Loucy (cell line): ENCODE measurements around the gene ATP8A2.

Experiments
- H2AFZ ChIP-seq: fragments of 200-600 bp; sonication (generic); 2 replicates; pipeline ENCODE4 v1.6.0; 2016; ENCODE audit warnings: antibody characterized with exemption, mild to moderate bottlenecking, low read length, moderate library complexity
- H3F3A ChIP-seq: fragments of 200-600 bp; 2 replicates; pipeline ENCODE4 v1.6.0; 2016; ENCODE audit warnings: antibody characterized with exemption, low read depth, mild to moderate bottlenecking
- H3K27me3 ChIP-seq: fragments of 200-600 bp; sonication (generic); 2 replicates; pipeline ENCODE4 v1.6.1; 2014; ENCODE audit warnings: low read length, mild to moderate bottlenecking; ENCODE audit not compliant: insufficient read depth, poor library complexity, severe bottlenecking
- H3K36me3 ChIP-seq: fragments of 200-600 bp; sonication (generic); 2 replicates; pipeline ENCODE4 v1.6.1; 2016; ENCODE audit warnings: low read length; ENCODE audit not compliant: insufficient read depth
- H3K4me1 ChIP-seq: fragments of 200-600 bp; sonication (generic); 2 replicates; pipeline ENCODE4 v1.5.1; 2014; ENCODE audit warnings: low read length, mild to moderate bottlenecking; ENCODE audit not compliant: insufficient read depth, poor library complexity, severe bottlenecking
- H3K4me2 ChIP-seq: fragments of 200-600 bp; sonication (generic); 2 replicates; pipeline ENCODE4 v1.6.0; 2014; ENCODE audit warnings: antibody characterized with exemption, low read length, low read depth, mild to moderate bottlenecking; ENCODE audit not compliant: poor library complexity, severe bottlenecking
- H3K4me3 ChIP-seq: fragments of 200-600 bp; sonication (generic); 2 replicates; pipeline ENCODE4 v1.5.1; 2014; ENCODE audit warnings: low read length, mild to moderate bottlenecking, mixed read lengths; ENCODE audit not compliant: poor library complexity, severe bottlenecking
- H3K79me2 ChIP-seq: fragments of 200-600 bp; sonication (generic); 2 replicates; pipeline ENCODE4 v1.6.1; 2014; ENCODE audit warnings: low read length; ENCODE audit not compliant: insufficient read depth
- H3K9ac ChIP-seq: fragments of 200-600 bp; sonication (generic); 2 replicates; pipeline ENCODE4 v1.6.0; 2014; ENCODE audit warnings: mild to moderate bottlenecking, low read depth, low read length, moderate library complexity; ENCODE audit not compliant: poor library complexity, severe bottlenecking
- H3K9me2 ChIP-seq: fragments of 200-600 bp; sonication (generic); replicated peaks from 2 replicates; pipeline ENCODE4 v1.6.1; 2016; ENCODE audit warnings: low read depth, low read length, mixed read lengths
- H3K9me3 ChIP-seq: fragments of 200-600 bp; sonication (generic); 2 replicates; pipeline ENCODE4 v1.6.1; 2014; ENCODE audit warnings: mild to moderate bottlenecking, antibody characterized with exemption, low read length, low read depth; ENCODE audit not compliant: insufficient read depth
- H4K20me1 ChIP-seq: fragments of 200-600 bp; sonication (generic); 2 replicates; pipeline ENCODE4 v1.6.0; 2014; ENCODE audit warnings: antibody characterized with exemption, low read length, mild to moderate bottlenecking; ENCODE audit not compliant: insufficient read depth, poor library complexity, severe bottlenecking
- CTCF ChIP-seq: fragments of 200-600 bp; sonication (generic); conservative IDR thresholded peaks from 2 replicates; pipeline ENCODE4 v1.5.1; 2014; ENCODE audit warnings: mild to moderate bottlenecking, antibody characterized with exemption, low read length
- EZH2phosphoT487 ChIP-seq: fragments of 200-600 bp; IDR thresholded peaks from 2 replicates; pipeline ENCODE4 v1.6.1; 2018; ENCODE audit warnings: antibody characterized with exemption, mild to moderate bottlenecking, moderate library complexity, borderline replicate concordance

The ATP8A2 gene

DNA sequence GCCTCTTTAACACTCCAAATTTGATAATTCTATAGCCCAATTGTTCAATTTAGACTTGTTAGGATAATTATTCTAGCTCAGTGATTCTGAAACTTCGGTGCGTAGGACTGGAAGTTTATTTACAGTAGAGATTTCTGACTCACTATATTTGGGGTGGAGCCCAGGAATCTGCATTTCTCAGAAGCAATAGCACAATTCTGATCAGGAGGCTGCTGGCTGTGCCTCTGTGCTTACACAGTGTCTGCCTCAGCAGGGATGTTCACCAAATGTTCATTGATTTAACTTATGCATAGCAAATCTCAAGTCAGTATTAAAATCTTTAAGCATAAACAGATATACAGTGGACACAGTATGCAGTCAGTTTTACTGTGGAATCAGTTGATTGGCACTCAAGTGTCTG, 45.8 kb downstream of the ATP8A2 start:
- Histone ChIP-seq H3K4me1 (peaks cover 33% of the 10 kb centered on the region), H3K79me2 (no peaks in the 10 kb centered on the region), H3K9me2 (no peaks in the 10 kb centered on the region), H3F3A (peaks cover 7% of the 10 kb centered on the region; the same call in 1 of the 2 replicates), H3K27me3 (no peaks in the 10 kb centered on the region), H2AFZ (no peak overlapping the region), H3K4me3 (no peak overlapping the region), H3K36me3 (no peaks in the 10 kb centered on the region), H3K9ac (no peak overlapping the region), H3K9me3 (no peaks in the 10 kb centered on the region), H4K20me1 (no peaks in the 10 kb centered on the region), H3K4me2 (no peak overlapping the region)
- TF ChIP-seq EZH2phosphoT487 (no peak), CTCF (no peak)

GRCh38 chr13:25420161-25420560, 48.4 kb downstream of the ATP8A2 start:
- Histone ChIP-seq H3K4me2 (no peak overlapping the region), H3K27me3 (no peaks in the 10 kb centered on the region), H3K4me1 (peaks cover 17% of the 10 kb centered on the region), H2AFZ (no peak overlapping the region), H3K4me3 (no peak overlapping the region), H3K9ac (no peak overlapping the region), H3K36me3 (no peaks in the 10 kb centered on the region), H3K79me2 (no peaks in the 10 kb centered on the region), H4K20me1 (no peaks in the 10 kb centered on the region), H3K9me2 (no peaks in the 10 kb centered on the region), H3K9me3 (no peaks in the 10 kb centered on the region), H3F3A (no peaks in the 10 kb centered on the region)
- TF ChIP-seq CTCF (no peak), EZH2phosphoT487 (no peak)

- Histone ChIP-seq H3K9me2 (no peaks in the 10 kb centered on the region), H3K4me2 (no peak overlapping the region), H3K27me3 (no peaks in the 10 kb centered on the region), H3K4me1 (peaks cover 7% of the 10 kb centered on the region), H3K4me3 (no peak overlapping the region), H2AFZ (no peak overlapping the region), H3K9me3 (no peaks in the 10 kb centered on the region), H3F3A (no peaks in the 10 kb centered on the region), H3K9ac (no peak overlapping the region), H4K20me1 (no peaks in the 10 kb centered on the region), H3K79me2 (no peaks in the 10 kb centered on the region), H3K36me3 (no peaks in the 10 kb centered on the region)
- TF ChIP-seq EZH2phosphoT487 (no peak), CTCF (no peak)
Measured at GRCh38 chr13:25421612-25422011, 49.8 kb downstream of the ATP8A2 start.
